ENCODE measurements around the gene SCG5. TPM values are rescaled to one million over a fixed set of nuclear protein-coding genes. Genes with fewer than 3 reads are reported as not detected.

The SCG5 gene
- total and polyA plus RNA-seq, 2 of the 13 experiments (the other 11 are each of a cell fraction or from before 2014, with no cell fraction given) = 2.3 to 3.5 TPM

DNA sequence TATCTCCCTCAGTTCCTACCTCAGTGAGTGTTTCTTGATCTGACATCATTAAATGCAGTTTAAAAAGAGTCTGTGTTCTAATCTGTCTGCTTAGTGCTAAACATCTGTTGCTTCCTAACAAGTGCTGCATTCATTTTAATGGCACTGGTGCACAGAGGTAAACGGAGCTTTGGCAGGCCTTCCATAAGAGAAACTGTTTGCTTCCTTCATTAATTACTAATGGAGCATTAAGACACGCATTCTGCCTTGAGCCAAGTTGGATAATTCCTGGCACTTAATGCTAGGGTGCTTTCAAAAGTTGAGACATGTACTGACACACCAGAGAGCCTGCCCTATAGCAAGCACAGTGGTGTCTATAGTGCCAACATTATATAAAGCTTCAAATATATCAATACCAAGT, 34.7 kb downstream of the SCG5 start:
- no peak for ATAC-seq
- TF ChIP-seq EZH2 (conservative IDR thresholded peaks at IDR 0.05; ENCODE audit: low read depth, low read length) = no peak
- no peak for TF ChIP-seq CC2D1A (CRISPR knock-in tag; IDR thresholded peaks at IDR 0.05)
- TF ChIP-seq, protein P1, sequence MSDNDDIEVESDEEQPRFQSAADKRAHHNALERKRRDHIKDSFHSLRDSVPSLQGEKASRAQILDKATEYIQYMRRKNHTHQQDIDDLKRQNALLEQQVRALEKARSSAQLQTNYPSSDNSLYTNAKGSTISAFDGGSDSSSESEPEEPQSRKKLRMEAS (IDR thresholded peaks at IDR 0.05) = no peak
- TF ChIP-seq SRSF4 (IDR thresholded peaks at IDR 0.05; ENCODE audit: low read depth, low read length, poor library complexity, severe bottlenecking) = no peak
- TF ChIP-seq, protein P2, sequence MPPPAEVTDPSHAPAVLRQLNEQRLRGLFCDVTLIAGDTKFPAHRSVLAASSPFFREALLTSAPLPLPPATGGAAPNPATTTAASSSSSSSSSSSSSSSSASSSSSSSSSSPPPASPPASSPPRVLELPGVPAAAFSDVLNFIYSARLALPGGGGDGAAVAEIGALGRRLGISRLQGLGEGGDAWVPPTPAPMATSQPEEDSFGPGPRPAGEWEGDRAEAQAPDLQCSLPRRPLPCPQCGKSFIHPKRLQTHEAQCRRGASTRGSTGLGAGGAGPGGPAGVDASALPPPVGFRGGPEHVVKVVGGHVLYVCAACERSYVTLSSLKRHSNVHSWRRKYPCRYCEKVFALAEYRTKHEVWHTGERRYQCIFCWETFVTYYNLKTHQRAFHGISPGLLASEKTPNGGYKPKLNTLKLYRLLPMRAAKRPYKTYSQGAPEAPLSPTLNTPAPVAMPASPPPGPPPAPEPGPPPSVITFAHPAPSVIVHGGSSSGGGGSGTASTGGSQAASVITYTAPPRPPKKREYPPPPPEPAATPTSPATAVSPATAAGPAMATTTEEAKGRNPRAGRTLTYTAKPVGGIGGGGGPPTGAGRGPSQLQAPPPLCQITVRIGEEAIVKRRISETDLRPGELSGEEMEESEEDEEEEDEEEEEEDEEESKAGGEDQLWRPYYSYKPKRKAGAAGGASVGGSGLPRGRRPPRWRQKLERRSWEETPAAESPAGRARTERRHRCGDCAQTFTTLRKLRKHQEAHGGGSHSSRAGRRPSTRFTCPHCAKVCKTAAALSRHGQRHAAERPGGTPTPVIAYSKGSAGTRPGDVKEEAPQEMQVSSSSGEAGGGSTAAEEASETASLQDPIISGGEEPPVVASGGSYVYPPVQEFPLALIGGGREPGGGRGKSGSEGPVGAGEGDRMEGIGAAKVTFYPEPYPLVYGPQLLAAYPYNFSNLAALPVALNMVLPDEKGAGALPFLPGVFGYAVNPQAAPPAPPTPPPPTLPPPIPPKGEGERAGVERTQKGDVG (CRISPR knock-in tag; IDR thresholded peaks at IDR 0.05; ENCODE audit: borderline replicate concordance) = no peak
- TF ChIP-seq BRD4 (CRISPR knock-in tag; IDR thresholded peaks at IDR 0.05) = no peak
- no peak for TF ChIP-seq ZNF230 (CRISPR knock-in tag; IDR thresholded peaks at IDR 0.05)
- no peak for TF ChIP-seq ZNF343 (CRISPR knock-in tag; IDR thresholded peaks at IDR 0.05)
- no peak for TF ChIP-seq FOSL1 (CRISPR knock-in tag; IDR thresholded peaks at IDR 0.05; ENCODE audit: borderline replicate concordance)
- no peak for TF ChIP-seq GFI1 (CRISPR knock-in tag; IDR thresholded peaks at IDR 0.05; ENCODE audit: borderline replicate concordance)
- TF ChIP-seq, protein P3, sequence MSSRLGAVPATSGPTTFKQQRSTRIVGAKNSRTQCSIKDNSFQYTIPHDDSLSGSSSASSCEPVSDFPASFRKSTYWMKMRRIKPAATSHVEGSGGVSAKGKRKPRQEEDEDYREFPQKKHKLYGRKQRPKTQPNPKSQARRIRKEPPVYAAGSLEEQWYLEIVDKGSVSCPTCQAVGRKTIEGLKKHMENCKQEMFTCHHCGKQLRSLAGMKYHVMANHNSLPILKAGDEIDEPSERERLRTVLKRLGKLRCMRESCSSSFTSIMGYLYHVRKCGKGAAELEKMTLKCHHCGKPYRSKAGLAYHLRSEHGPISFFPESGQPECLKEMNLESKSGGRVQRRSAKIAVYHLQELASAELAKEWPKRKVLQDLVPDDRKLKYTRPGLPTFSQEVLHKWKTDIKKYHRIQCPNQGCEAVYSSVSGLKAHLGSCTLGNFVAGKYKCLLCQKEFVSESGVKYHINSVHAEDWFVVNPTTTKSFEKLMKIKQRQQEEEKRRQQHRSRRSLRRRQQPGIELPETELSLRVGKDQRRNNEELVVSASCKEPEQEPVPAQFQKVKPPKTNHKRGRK (CRISPR knock-in tag; IDR thresholded peaks at IDR 0.05) = no peak
- TF ChIP-seq, protein P4, sequence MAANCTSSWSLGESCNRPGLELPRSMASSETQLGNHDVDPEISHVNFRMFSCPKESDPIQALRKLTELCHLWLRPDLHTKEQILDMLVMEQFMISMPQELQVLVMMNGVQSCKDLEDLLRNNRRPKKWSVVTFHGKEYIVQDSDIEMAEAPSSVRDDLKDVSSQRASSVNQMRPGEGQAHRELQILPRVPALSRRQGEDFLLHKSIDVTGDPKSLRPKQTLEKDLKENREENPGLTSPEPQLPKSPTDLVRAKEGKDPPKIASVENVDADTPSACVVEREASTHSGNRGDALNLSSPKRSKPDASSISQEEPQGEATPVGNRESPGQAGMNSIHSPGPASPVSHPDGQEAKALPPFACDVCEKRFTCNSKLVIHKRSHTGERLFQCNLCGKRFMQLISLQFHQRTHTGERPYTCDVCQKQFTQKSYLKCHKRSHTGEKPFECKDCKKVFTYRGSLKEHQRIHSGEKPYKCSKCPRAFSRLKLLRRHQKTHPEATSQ (CRISPR knock-in tag; IDR thresholded peaks at IDR 0.05; ENCODE audit: borderline replicate concordance) = no peak
- TF ChIP-seq EED (CRISPR knock-in tag; IDR thresholded peaks at IDR 0.05) = no peak
- TF ChIP-seq, protein P5, sequence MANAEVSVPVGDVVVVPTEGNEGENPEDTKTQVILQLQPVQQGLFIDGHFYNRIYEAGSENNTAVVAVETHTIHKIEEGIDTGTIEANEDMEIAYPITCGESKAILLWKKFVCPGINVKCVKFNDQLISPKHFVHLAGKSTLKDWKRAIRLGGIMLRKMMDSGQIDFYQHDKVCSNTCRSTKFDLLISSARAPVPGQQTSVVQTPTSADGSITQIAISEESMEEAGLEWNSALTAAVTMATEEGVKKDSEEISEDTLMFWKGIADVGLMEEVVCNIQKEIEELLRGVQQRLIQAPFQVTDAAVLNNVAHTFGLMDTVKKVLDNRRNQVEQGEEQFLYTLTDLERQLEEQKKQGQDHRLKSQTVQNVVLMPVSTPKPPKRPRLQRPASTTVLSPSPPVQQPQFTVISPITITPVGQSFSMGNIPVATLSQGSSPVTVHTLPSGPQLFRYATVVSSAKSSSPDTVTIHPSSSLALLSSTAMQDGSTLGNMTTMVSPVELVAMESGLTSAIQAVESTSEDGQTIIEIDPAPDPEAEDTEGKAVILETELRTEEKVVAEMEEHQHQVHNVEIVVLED (CRISPR knock-in tag; IDR thresholded peaks at IDR 0.05; ENCODE audit: borderline replicate concordance) = no peak
- TF ChIP-seq, protein P6, sequence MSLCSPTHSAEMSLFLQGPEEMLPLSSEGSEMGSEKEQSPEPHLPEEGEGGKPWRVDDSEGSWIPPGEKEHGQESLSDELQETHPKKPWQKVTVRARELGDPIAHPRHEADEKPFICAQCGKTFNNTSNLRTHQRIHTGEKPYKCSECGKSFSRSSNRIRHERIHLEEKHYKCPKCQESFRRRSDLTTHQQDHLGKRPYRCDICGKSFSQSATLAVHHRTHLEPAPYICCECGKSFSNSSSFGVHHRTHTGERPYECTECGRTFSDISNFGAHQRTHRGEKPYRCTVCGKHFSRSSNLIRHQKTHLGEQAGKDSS (CRISPR knock-in tag; IDR thresholded peaks at IDR 0.05; ENCODE audit: borderline replicate concordance, low read depth) = no peak
- no peak for TF ChIP-seq ZNF570 (CRISPR knock-in tag; IDR thresholded peaks at IDR 0.05; ENCODE audit: borderline replicate concordance)

More for the DNA sequence above, 34.7 kb downstream of the SCG5 start:
- H3K79me2 ChIP-seq (ENCODE audit: insufficient read depth, low read length) = no peaks in the 10 kb centered on the region
- H3K4me2 ChIP-seq (ENCODE audit: low read depth, low read length) = no peak overlapping the region
- peaks cover 49% of the 10 kb centered on the region for H3K4me1 ChIP-seq (ENCODE audit: insufficient read depth, low read length)
- peak overlapping the region; percentile 11 for H2AFZ ChIP-seq (ENCODE audit: low read length)
- no peaks in the 10 kb centered on the region for H3K9me3 ChIP-seq (ENCODE audit: low read length)
- H3K36me3 ChIP-seq (replicated peaks in 1 of 2; ENCODE audit: control insufficient read depth in 1 of 2, insufficient read depth in 2 of 2, low read length in 2 of 2) = no peaks in the 10 kb centered on the region
- no peak overlapping the region for H3K9ac ChIP-seq (ENCODE audit: insufficient read depth, low read depth, low read length)
- H3K27ac ChIP-seq (ENCODE audit: extremely low read length, insufficient read depth, low read length) = no peak overlapping the region
- ChIA-PET POLR2A (interaction anchor here (2.2 kb wide), 1 partner anchor 33 kb away, joined by 7 read pairs; no protein-coding TSS in a partner anchor), CTCF (ENCODE audit: low intra/inter-chr PET ratio, low total read pairs) (no interaction called here)
- H4K20me1 ChIP-seq (ENCODE audit: insufficient read depth, low read length) = no peaks in the 10 kb centered on the region
- no TSS peak for BruUV-seq (replicated peaks)
- no peaks in the 10 kb centered on the region for H3K27me3 ChIP-seq (ENCODE audit: control insufficient read depth in 1 of 2, insufficient read depth in 2 of 2, low read length in 2 of 2)
- no peak overlapping the region for H3K4me3 ChIP-seq (replicated peaks in 1 of 3; ENCODE audit: insufficient read depth in 1 of 3, low read depth in 2 of 3, low read length in 3 of 3)
- in situ Hi-C loops (cut with HindIII; ENCODE audit: extremely low pct_ligation_motif_present, low pct_unique_long_range_greater_than_20kb) (no loop called here), intact Hi-C loops (cut with micrococcal nuclease; ENCODE audit: unreplicated experiment) (loop anchor here (5.0 kb wide), 1 partner anchor 41 kb away; the partner anchor contains the start of gene GREM1)
- FAIRE-seq (no peak), DNase-seq (ENCODE audit: low spot score) (no peak)
- WGBS (ENCODE audit: low lambda C conversion rate) = 71% methylated on average over 2 of the region's 2 CpGs
